ENCODE results near the gene SH2D1A. TPM values are rescaled to one million over a fixed set of nuclear protein-coding genes. Genes with fewer than 3 reads are reported as not detected.

Gene SH2D1A
- total and polyA plus RNA-seq, 2 donors (not counting 3 experiments of a cell fraction or from before 2014, with no cell fraction given): not detected

DNA sequence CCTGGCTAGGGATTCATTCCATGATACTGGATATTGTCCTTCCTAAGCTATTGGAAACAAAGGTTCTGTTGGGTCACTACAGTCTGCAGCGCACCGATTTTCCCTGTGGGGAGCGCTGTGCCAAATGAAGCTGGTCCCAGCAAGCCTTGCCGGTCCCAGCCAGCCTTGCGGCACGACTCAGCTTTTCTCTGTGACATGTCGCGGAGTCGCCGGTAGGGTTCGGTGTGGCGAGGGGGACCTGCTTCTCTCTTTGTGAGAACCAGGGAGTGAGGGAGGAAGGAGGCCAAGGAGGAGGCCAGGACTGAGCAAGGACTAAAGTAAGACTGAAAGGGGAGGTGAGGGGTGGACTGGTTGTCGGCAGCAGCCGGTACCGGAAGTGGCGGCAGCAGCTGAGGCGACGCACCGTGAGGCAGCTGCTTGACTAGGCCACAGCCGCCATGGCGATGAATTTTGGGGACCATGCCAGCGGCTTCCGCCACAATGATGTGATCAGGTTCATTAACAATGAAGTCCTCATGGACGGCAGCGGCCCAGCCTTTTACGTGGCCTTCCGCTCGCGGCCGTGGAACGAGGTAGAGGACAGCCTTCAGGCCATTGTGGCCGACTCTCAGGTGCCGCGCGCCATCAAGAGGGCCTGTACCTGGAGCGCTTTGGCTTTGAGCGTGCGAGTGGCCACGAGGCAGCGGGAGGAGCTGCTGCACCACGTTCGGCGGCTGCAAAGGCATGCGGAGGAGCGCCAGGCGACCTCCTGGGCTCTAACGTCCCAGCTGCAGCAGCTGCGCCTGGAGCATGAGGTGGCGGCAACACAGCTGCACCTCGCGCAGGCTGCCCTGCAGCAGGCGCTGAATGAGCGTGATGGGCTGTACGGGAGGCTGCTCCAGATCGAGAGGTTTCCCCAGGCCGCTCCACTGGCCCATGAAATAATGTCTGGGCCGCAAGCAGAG, 13.6 kb upstream of the SH2D1A start, which contains the start of gene TEX13D:
TEX13D (plus strand) TSS at position 180 of the 944 bp plus-strand sequence; CDS start at position 438, 258 bp downstream.
- ChIA-PET POLR2A (no interaction called here), CTCF (no interaction called here)
- TF ChIP-seq MYC (IDR thresholded peaks at IDR 0.05; ENCODE audit: low read depth, low read length) (no peak), POLR2A (IDR thresholded peaks at IDR 0.05; ENCODE audit: low read depth, low read length) (no peak), POLR2AphosphoS5 (IDR thresholded peaks at IDR 0.05; ENCODE audit: insufficient read depth, low read depth, low read length) (no peak), EZH2 (IDR thresholded peaks at IDR 0.05; ENCODE audit: borderline replicate concordance, low read depth, low read length, severe bottlenecking) (no peak), GATA2 (IDR thresholded peaks at IDR 0.05; ENCODE audit: insufficient read depth, insufficient read length, low read depth, low read length) (no peak), FOS (IDR thresholded peaks at IDR 0.05; ENCODE audit: borderline replicate concordance, insufficient read depth, low read length) (no peak), JUN (IDR thresholded peaks at IDR 0.05; ENCODE audit: borderline replicate concordance, insufficient read depth, insufficient read length, low read depth) (no peak)
- TF ChIP-seq, protein P1, sequence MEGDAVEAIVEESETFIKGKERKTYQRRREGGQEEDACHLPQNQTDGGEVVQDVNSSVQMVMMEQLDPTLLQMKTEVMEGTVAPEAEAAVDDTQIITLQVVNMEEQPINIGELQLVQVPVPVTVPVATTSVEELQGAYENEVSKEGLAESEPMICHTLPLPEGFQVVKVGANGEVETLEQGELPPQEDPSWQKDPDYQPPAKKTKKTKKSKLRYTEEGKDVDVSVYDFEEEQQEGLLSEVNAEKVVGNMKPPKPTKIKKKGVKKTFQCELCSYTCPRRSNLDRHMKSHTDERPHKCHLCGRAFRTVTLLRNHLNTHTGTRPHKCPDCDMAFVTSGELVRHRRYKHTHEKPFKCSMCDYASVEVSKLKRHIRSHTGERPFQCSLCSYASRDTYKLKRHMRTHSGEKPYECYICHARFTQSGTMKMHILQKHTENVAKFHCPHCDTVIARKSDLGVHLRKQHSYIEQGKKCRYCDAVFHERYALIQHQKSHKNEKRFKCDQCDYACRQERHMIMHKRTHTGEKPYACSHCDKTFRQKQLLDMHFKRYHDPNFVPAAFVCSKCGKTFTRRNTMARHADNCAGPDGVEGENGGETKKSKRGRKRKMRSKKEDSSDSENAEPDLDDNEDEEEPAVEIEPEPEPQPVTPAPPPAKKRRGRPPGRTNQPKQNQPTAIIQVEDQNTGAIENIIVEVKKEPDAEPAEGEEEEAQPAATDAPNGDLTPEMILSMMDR (IDR thresholded peaks at IDR 0.05; ENCODE audit: extremely low read depth in 1 of 2, insufficient read depth in 1 of 2, low read depth in 1 of 2, low read length in 2 of 2): no peak
- TF ChIP-seq, protein P2, sequence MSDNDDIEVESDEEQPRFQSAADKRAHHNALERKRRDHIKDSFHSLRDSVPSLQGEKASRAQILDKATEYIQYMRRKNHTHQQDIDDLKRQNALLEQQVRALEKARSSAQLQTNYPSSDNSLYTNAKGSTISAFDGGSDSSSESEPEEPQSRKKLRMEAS (IDR thresholded peaks at IDR 0.05; ENCODE audit: insufficient read depth, insufficient read length): no peak
- DNase-seq (ENCODE audit: low read depth, low spot score) (no peak), FAIRE-seq (no peak)
- Histone ChIP-seq H3K4me1 (ENCODE audit: control insufficient read depth, extremely low read depth, insufficient read depth, low read length) (no peaks in the 10 kb centered on the region), H3K27ac (ENCODE audit: insufficient read depth, low read depth, low read length) (no peak within 1 kb of the TSS), H3K9me3 (replicated peaks; ENCODE audit: control insufficient read depth, insufficient read depth, low read length) (no peaks in the 10 kb centered on the region), H3K4me2 (ENCODE audit: insufficient read depth, low read length) (no peak within 1 kb of the TSS), H3K4me3 (replicated peaks in 1 of 3; ENCODE audit: insufficient read depth in 1 of 3, low read depth in 1 of 3, low read length in 3 of 3) (no peak within 1 kb of the TSS), H3K27me3 (ENCODE audit: control insufficient read depth in 2 of 2, insufficient read depth in 2 of 2, low read length in 2 of 2) (no peaks in the 10 kb centered on the region), H3K36me3 (ENCODE audit: control insufficient read depth in 2 of 2, extremely low read depth in 1 of 2, insufficient read depth in 2 of 2, low read length in 2 of 2) (no peaks in the 10 kb centered on the region), H3K79me2 (ENCODE audit: control insufficient read depth, insufficient read depth, low read length) (no peaks in the 10 kb centered on the region), H2AFZ (ENCODE audit: low read depth, low read length) (no peak within 1 kb of the TSS), H3K9ac (replicated peaks; ENCODE audit: extremely low read depth, insufficient read depth, low read length) (no peak within 1 kb of the TSS), H4K20me1 (replicated peaks; ENCODE audit: control insufficient read depth, extremely low read depth, insufficient read depth, low read length) (no peaks in the 10 kb centered on the region), H3K9me1 (replicated peaks; ENCODE audit: control insufficient read depth, extremely low read depth, insufficient read depth, low read length) (no peaks in the 10 kb centered on the region)
- intact Hi-C loops (cut with micrococcal nuclease): no loop called here
- dilution Hi-C loops (cut with MboI; ENCODE audit: extremely low pct_ligation_motif_present, low sequenced_read_pairs): no loop called here
- BruUV-seq (replicated peaks): no TSS peak

All from endothelial cell of umbilical vein (primary cell).